Nephron (organoid): ENCODE measurements around the gene CNIH4.

Experiments used
- H3K27ac Mint-ChIP-seq, 3 experiments: 2 replicates each; pipeline ENCODE4 v1.8.0; 2020; ENCODE audit warnings: mixed read lengths in 3 of 3, mild to moderate bottlenecking in 2 of 3, moderate library complexity in 1 of 3
- H3K27me3 Mint-ChIP-seq: 2 replicates; pipeline ENCODE4 v1.8.0; 2021; ENCODE audit warnings: low read depth, mild to moderate bottlenecking, moderate library complexity, mixed read lengths
- H3K36me3 Mint-ChIP-seq: 2 replicates; pipeline ENCODE4 v1.8.0; 2020; ENCODE audit warnings: low read depth, mixed read lengths
- H3K4me1 Mint-ChIP-seq: 2 replicates; pipeline ENCODE4 v1.8.0; 2020; ENCODE audit warnings: mixed read lengths
- H3K4me3 Mint-ChIP-seq, 3 experiments: 2 replicates each; pipeline ENCODE4 v1.8.0; 2020; ENCODE audit warnings: mild to moderate bottlenecking in 3 of 3, mixed read lengths in 3 of 3, moderate library complexity in 2 of 3
- H3K9me3 Mint-ChIP-seq: 2 replicates; pipeline ENCODE4 v1.8.0; 2020; ENCODE audit warnings: mixed read lengths
- TF ChIP-seq, protein P1 (sequence below), 3 experiments: fragments of 200-600 bp; sonication (generic); IDR thresholded peaks; one replicate each; pipeline ENCODE4 v1.5.0; 2021; ENCODE audit warnings: antibody characterized with exemption in 3 of 3; ENCODE audit not compliant: unreplicated experiment in 3 of 3

The CNIH4 gene

DNA sequence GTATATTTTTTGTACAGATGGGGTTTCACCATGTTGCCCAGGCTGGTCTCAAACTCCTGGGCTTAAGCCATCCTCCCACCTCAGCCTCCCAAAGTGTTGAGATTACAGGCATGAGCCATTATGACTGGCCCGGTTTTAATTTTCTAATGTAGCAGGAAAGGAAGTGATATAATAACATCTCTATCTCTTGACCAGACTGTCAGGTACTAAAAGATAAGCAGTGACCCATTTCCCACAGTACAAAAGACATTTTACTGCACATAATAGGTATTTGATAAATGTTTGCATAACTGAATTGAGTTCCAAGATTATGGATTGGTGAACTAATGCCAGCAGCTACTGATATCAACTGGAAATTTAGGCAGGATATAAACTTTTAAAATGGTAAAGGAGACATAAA, 30.7 kb upstream of the CNIH4 start:
- Mint-ChIP-seq H3K27ac (no peak overlapping the region), H3K36me3 (peaks cover 11% of the 10 kb centered on the region), H3K4me3 (no peak overlapping the region), H3K4me1 (peaks cover 30% of the 10 kb centered on the region), H3K9me3 (no peaks in the 10 kb centered on the region), H3K27me3 (no peaks in the 10 kb centered on the region)
- TF ChIP-seq, protein P1, sequence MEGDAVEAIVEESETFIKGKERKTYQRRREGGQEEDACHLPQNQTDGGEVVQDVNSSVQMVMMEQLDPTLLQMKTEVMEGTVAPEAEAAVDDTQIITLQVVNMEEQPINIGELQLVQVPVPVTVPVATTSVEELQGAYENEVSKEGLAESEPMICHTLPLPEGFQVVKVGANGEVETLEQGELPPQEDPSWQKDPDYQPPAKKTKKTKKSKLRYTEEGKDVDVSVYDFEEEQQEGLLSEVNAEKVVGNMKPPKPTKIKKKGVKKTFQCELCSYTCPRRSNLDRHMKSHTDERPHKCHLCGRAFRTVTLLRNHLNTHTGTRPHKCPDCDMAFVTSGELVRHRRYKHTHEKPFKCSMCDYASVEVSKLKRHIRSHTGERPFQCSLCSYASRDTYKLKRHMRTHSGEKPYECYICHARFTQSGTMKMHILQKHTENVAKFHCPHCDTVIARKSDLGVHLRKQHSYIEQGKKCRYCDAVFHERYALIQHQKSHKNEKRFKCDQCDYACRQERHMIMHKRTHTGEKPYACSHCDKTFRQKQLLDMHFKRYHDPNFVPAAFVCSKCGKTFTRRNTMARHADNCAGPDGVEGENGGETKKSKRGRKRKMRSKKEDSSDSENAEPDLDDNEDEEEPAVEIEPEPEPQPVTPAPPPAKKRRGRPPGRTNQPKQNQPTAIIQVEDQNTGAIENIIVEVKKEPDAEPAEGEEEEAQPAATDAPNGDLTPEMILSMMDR (IDR thresholded peaks at IDR 0.05; ENCODE audit: unreplicated experiment in 3 of 3) = no peak

DNA sequence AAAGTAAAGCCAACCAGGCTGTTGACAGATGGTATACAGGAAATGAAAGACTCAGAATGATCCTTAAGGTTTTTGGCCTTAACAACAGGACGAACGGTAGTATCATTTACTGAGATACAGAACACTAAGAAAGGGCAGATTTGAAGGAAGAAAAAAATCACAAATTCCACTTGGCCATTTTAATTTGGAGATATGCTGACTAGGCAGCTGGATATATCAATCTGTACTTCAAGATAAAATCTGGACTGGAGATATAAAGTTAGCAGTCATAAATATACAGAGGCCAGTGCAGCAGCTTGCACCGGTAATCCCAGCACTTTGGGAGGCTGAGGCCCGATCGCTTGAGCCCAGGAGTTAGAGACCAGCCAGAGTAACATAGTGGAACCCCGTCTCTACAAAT, 28.0 kb upstream of the CNIH4 start:
- Mint-ChIP-seq H3K27ac (peak overlapping the region; percentile 58 to 100 (median 77)), H3K9me3 (no peaks in the 10 kb centered on the region)

DNA sequence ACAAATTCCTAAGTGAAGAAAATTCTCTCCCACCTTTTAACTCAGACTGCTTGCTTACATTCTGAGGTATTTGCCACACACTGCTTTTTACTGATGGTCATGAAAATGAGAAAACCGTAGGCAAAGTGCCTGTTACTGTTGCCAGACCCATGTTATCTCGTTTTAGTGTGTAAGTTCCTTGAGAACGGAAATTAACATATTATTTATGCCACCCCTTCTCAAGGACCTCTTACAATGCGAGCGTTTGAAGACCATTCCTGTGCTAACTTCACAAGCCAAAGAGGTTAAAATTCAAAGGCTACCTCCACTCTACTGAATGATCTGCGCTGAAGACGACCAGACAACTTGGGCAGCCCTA, 27.2 kb upstream of the CNIH4 start:
- peak overlapping the region; percentile 99 to 100 (median 100) for H3K27ac Mint-ChIP-seq
- H3K9me3 Mint-ChIP-seq = no peaks in the 10 kb centered on the region
- peaks cover 30% of the 10 kb centered on the region for H3K4me1 Mint-ChIP-seq
- no peaks in the 10 kb centered on the region for H3K36me3 Mint-ChIP-seq
- H3K4me3 Mint-ChIP-seq = peak overlapping the region; percentile 95 to 97 (median 97)
- TF ChIP-seq, protein P1 (IDR thresholded peaks at IDR 0.05; ENCODE audit: unreplicated experiment in 3 of 3) = no peak
- H3K27me3 Mint-ChIP-seq = no peaks in the 10 kb centered on the region

More for the DNA sequence above, 28.0 kb upstream of the CNIH4 start:
- Mint-ChIP-seq H3K36me3 (peaks cover 3% of the 10 kb centered on the region), H3K4me3 (peak overlapping the region; percentile 95 to 97 (median 97)), H3K4me1 (peaks cover 30% of the 10 kb centered on the region), H3K27me3 (no peaks in the 10 kb centered on the region)
- TF ChIP-seq, protein P1 (IDR thresholded peaks at IDR 0.05; ENCODE audit: unreplicated experiment in 3 of 3) = no peak

DNA sequence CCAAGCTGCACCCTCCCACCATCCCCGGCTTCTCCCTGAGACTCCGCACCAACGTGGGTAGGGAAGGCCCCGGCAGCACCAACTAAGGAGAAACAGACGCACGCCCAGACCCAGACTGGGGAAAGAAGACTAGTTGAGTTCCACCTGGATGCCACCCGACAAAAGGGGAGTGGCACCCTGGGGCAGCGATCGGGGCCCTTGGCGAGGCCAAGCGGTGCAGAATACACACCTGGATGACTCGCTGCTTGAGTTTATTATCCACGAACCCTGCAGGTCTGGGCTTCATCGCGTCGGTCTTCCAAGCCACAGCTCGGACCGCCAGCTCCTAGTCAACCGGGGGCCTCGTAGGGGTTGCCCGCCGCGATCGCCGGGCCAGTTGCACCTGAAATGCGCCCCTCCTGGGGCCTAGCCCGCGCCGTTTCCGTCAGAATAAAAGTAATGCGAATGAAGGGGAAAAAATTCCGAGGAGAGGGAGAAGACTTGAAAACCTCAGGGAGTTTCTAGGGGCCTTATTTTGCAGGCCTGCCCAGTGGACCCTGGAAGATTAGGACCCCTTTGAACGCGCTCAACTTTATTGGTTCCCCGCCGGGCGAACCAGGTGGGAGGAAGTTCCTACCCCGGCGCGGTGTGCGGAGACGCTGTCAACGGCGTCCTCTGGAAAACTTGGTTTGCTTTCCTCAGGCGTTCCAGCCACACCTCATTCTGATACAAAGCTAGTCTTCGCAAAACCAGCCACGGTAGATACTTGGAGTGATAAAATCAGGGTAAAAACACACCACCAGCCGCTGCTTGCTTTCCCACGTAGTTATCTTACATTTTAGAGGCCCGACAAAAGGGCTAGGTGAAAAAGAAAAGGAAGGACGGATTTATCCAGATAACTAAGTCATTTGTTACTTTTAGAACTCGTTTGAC, 26.6 kb upstream of the CNIH4 start, which contains the start of gene NVL:
Gene NVL (minus strand): TSS at position 331 of the 912 bp plus-strand sequence. CDS start 45 bp downstream, at position 286.
- Mint-ChIP-seq H3K36me3 (no peaks in the 10 kb centered on the region), H3K27ac (peak within 1 kb of the TSS; percentile 99 to 100 (median 100)), H3K4me3 (peak within 1 kb of the TSS; percentile 95 to 97 (median 97))

DNA sequence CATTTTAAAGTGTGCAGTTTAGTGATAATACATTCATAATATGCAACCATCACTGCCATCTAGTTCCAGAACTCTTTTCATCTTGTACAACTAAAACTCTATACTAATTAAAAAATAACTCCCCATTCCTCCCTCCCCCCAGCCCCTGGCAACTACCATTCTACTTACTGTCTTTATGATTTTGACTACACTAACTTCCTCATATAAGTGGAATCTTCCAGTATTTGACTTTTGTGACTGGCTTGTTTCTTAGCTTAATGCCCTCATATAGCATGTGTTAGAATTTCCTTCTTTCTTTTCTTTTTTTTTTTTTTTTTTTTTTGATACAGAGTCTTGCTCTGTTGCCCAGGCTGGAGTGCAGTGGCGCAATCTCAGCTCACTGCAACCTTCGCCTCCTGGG, 25.4 kb upstream of the CNIH4 start:
- peak overlapping the region; percentile 95 to 97 (median 97) for H3K4me3 Mint-ChIP-seq
- no peaks in the 10 kb centered on the region for H3K36me3 Mint-ChIP-seq
- H3K4me1 Mint-ChIP-seq = peaks cover 30% of the 10 kb centered on the region
- H3K27ac Mint-ChIP-seq = peak overlapping the region; percentile 99 to 100 (median 100)
- TF ChIP-seq, protein P1 (IDR thresholded peaks at IDR 0.05; ENCODE audit: unreplicated experiment in 3 of 3) = no peak
- H3K27me3 Mint-ChIP-seq = no peaks in the 10 kb centered on the region
- no peaks in the 10 kb centered on the region for H3K9me3 Mint-ChIP-seq

More for the DNA sequence above, 26.6 kb upstream of the CNIH4 start, which contains the start of gene NVL:
- Mint-ChIP-seq H3K4me1 (peaks cover 30% of the 10 kb centered on the region), H3K9me3 (no peaks in the 10 kb centered on the region), H3K27me3 (no peaks in the 10 kb centered on the region)
- TF ChIP-seq, protein P1 (IDR thresholded peaks at IDR 0.05; ENCODE audit: unreplicated experiment in 3 of 3) = no peak
